Measurements from ENCODE around the gene ELAVL2.
"Not testable (repeated sequence)": the region's sequence is repeated elsewhere in the genome, so short reads cannot be mapped to it uniquely, and the experiment has no call there.

ELAVL2 gene

DNA sequence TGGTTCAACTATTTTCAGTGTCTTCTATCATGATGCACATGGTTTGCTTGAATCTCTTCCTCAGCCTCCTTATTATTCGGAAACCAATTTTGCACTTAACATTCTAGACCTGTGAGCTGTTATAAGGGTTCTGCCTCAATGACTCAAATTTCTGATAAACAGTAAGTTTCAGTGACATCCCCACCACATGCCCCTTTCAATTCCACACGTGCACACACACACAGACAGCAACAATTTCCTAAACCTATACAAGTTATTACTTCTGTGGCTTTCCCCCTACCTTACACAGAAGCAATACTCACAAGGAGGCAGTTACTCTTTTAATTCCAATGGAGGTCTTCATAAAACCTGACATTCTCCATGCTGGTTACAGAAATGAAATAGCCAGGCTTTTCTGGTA is 102.4 kb downstream of the ELAVL2 start:
- Histone ChIP-seq H3K9me3 (ENCODE audit: severe bottlenecking) (no peaks in the 10 kb centered on the region), H3K36me3 (no peaks in the 10 kb centered on the region), H3K4me3 (ENCODE audit: low read depth, low read length) (no peak overlapping the region), H3K27me3 (ENCODE audit: insufficient read depth, low read depth, severe bottlenecking) (no peaks in the 10 kb centered on the region), H3K27ac (no peak overlapping the region)
- TF ChIP-seq, protein P1, sequence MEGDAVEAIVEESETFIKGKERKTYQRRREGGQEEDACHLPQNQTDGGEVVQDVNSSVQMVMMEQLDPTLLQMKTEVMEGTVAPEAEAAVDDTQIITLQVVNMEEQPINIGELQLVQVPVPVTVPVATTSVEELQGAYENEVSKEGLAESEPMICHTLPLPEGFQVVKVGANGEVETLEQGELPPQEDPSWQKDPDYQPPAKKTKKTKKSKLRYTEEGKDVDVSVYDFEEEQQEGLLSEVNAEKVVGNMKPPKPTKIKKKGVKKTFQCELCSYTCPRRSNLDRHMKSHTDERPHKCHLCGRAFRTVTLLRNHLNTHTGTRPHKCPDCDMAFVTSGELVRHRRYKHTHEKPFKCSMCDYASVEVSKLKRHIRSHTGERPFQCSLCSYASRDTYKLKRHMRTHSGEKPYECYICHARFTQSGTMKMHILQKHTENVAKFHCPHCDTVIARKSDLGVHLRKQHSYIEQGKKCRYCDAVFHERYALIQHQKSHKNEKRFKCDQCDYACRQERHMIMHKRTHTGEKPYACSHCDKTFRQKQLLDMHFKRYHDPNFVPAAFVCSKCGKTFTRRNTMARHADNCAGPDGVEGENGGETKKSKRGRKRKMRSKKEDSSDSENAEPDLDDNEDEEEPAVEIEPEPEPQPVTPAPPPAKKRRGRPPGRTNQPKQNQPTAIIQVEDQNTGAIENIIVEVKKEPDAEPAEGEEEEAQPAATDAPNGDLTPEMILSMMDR (IDR thresholded peaks at IDR 0.05; ENCODE audit: low read depth, low read length), result no peak
- no peak for DNase-seq

- not testable (repeated sequence) for H3K9me3 ChIP-seq (ENCODE audit: severe bottlenecking); DNase-seq; H3K27ac ChIP-seq; H3K27me3 ChIP-seq (ENCODE audit: insufficient read depth, low read depth, severe bottlenecking); H3K36me3 ChIP-seq; H3K4me3 ChIP-seq (ENCODE audit: low read depth, low read length)
Measured at GRCh38 chr9:23723048-23723447, 103.0 kb downstream of the ELAVL2 start.

DNA sequence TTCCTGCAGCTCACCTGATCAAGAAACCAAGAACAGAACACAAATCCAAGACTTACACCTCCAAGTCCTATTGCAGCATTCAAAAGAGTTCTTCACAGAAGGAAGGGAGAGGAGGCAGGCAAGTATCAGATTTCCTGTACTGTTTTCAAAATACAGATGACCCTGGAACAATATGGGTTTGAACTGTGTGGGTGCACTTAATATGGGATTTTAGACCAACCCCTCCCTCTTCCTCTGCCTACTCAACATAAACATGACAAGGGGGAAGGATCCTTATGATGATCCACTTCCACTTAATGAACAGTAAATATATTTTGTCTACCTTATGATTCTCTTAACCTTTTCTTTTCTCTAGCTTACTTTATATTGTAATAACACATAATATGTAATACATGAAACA is 104.6 kb downstream of the ELAVL2 start:
- TF ChIP-seq, protein P1 (IDR thresholded peaks at IDR 0.05; ENCODE audit: low read depth, low read length), result no peak
- Histone ChIP-seq H3K9me3 (ENCODE audit: severe bottlenecking) (no peaks in the 10 kb centered on the region), H3K4me3 (ENCODE audit: low read depth, low read length) (no peak overlapping the region), H3K27me3 (ENCODE audit: insufficient read depth, low read depth, severe bottlenecking) (no peaks in the 10 kb centered on the region), H3K36me3 (no peaks in the 10 kb centered on the region), H3K27ac (no peak overlapping the region)
- no peak for DNase-seq

DNA sequence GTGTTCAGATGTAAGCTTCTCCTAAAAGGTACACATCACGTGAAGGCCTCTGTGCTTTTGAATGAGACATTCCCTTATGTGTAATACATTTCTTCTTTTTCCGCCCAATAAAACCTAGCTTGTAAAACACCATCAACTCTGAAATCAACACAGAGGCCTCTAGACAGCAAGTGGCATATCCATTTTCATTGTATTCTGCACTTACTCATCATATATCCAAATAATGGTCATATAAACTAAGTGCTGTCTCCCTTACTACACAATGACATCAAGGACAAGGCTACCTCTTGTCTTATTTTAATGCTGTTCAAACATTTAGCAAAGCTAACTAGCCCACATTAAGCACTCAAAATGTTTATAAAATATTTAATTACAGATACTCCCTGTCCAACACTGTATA is 108.5 kb downstream of the ELAVL2 start:
- no peaks in the 10 kb centered on the region for H3K27me3 ChIP-seq (ENCODE audit: insufficient read depth, low read depth, severe bottlenecking)
- no peaks in the 10 kb centered on the region for H3K9me3 ChIP-seq (ENCODE audit: severe bottlenecking)
- H3K36me3 ChIP-seq, result no peaks in the 10 kb centered on the region
- TF ChIP-seq, protein P1 (IDR thresholded peaks at IDR 0.05; ENCODE audit: low read depth, low read length), result no peak
- H3K4me3 ChIP-seq (ENCODE audit: low read depth, low read length), result no peak overlapping the region
- H3K27ac ChIP-seq, result no peak overlapping the region
- no peak for DNase-seq

- no peaks in the 10 kb centered on the region for H3K36me3 ChIP-seq
- no peak for DNase-seq
- H3K9me3 ChIP-seq (ENCODE audit: severe bottlenecking), result no peaks in the 10 kb centered on the region
- H3K27ac ChIP-seq, result no peak overlapping the region
- TF ChIP-seq, protein P1 (IDR thresholded peaks at IDR 0.05; ENCODE audit: low read depth, low read length), result no peak
- H3K27me3 ChIP-seq (ENCODE audit: insufficient read depth, low read depth, severe bottlenecking), result no peaks in the 10 kb centered on the region
- H3K4me3 ChIP-seq (ENCODE audit: low read depth, low read length), result no peak overlapping the region
Measured at GRCh38 chr9:23707249-23707648, 118.8 kb downstream of the ELAVL2 start.

DNA sequence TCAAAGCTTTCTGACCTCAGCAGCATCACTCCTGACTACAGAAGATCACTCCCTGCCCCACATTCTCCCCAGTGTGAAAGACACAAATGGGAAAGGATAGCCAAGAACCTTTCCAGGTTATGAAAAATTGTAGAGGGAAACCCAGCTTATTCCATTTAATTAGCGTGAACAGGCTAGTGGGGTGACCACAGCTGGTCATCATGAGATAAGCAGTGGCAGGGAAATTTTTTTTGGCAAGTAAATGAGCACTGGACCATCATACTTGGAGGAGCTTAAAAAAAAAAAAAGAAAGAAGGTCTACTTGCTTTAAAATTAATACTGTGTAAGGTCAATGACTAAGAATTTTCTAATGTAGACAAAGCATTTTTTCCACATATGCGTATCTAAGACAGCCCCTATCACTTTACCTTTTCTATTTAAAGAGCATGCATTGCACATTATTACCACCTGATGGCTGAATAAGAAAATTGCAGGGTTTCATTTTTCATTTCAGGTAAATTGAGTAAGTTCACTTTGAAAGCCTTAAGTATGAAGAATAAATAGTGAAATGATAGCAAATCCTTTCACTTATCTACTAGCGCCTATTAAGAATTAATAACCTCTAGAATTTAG is 123.6 kb downstream of the ELAVL2 start:
- H3K36me3 ChIP-seq, result no peaks in the 10 kb centered on the region
- H3K27ac ChIP-seq, result no peak overlapping the region
- no peaks in the 10 kb centered on the region for H3K27me3 ChIP-seq (ENCODE audit: insufficient read depth, low read depth, severe bottlenecking)
- H3K9me3 ChIP-seq (ENCODE audit: severe bottlenecking), result no peaks in the 10 kb centered on the region
- TF ChIP-seq, protein P1 (IDR thresholded peaks at IDR 0.05; ENCODE audit: low read depth, low read length), result 0 out of 2 replicates have a peak, but pooled peaks have one; percentile 4
- H3K4me3 ChIP-seq (ENCODE audit: low read depth, low read length), result no peak overlapping the region
- no peak for DNase-seq

Measured in WERI-Rb-1 (cell line).